ENCODE measurements around the gene PRR23E.

The PRR23E gene

DNA sequence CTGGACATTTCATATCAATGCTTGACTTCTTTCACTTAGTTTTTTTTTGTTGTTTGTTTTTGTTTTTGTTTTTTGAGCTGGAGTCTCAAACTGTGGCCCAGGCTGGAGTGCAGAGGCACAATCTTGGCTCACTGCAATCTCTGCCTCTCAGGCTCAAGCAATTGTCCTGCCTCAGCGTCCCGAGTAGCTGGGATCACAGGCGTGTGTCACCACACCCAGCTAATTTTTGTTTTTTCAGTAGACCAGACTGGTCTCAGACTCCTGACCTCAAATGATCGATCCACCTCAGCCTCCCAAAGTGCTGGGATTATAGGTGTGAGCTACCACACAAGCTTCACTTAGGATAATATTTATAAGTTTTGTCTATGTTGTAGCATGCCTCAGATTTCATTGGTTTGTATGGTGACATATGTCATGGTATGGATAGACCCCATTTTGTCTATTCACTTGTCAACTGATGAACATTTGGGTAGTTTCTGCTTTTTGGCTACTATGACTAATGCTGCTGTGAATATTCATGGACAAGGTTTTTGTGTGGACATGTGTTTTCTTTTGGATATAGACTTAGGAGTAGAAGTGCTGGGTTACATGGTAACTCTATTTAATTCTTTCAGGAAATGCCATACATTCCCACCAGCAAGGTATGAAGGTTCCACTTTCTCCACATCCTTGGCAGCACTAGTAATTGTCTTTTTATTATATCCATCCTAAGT lies 6.8 kb upstream of the PRR23E start:
- no peak for DNase-seq

DNA sequence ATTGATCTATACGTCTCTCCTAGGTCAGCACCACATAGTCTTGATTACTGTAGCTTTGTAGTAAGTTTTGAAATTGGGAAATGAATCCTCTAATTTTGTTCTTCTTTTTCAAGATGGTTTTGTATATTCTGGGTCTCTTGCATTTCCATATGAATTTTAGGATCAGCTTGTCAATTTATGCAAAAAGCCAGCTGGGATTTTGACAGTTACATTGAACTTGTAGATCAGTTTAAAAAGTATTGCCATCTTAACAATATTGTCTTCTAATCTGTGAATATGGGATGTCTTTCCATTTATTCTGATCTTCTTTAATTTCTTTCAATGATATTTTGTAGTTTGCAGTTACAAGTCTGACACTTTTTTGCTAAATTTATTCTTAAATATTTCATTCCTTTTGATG lies 5.6 kb upstream of the PRR23E start:
- no peak for DNase-seq

DNA sequence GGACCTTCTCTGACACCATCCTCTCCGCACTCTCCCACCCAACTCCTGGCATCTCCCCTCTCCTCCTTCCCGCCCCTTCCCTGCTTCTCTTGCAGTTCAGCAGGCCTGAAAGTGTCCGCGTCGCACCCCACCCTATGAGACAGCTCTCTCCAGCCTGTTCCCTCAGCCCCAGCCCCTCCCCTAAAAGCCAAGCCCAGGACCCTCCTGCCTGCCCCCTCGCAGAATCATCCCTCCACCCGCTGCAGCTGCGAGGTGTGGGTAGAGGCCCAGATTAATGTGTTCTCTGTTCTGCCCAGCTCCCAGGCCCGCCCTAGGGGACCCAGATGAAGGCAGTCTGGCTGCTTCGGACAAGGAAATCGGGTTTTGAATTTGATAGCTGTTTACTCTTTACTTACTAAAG lies 410 bp downstream of the PRR23E start:
- no peak for DNase-seq

DNA sequence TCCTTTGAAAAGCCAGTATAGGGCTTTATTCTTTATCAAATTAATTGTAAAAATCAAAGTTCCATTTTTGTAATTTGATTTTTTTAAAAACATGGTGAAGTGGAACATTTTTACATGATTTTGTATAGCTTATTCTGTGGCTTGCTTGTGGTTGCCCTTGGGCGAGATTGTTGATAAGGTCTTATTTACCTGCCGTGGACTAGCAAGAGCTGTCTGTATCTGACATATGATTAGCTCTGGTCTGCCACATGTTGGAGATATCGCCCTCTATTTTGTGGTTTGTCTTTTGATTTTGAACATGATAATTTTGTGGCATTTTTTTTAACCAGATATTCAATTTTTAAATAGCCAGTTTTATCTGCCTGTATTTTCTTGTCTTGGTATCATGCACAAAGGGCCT lies 844 bp downstream of the PRR23E start:
- no peak for DNase-seq

DNA sequence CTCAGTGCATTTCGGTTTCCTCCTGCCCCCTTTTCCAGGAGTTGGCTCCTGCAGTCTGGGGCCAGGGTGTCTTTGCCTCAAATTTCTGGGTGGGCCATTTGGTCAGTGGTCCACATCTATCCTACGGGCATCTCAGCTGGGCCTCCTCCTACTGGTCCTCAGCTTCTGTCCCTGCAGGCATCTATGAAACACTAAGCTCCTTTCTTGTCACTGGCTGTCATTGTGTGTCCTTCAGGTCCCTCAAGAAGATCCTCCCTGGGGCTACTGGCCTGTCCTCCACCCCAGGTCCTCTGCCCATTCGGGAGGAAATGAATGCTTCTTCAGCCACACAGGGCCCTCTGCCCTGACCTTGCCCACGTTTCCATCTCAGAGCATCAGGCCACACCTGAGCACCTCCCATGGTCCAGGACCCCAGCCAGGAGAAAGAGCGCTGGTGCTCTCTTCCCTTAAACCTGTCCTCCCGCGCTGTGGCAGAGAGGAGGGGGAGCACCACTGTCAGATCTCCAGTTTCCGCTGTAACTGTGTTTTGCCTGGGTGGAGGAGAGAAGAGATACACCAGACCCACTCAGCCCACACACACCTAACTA lies 1.8 kb downstream of the PRR23E start:
- DNase-seq: no peak

DNA sequence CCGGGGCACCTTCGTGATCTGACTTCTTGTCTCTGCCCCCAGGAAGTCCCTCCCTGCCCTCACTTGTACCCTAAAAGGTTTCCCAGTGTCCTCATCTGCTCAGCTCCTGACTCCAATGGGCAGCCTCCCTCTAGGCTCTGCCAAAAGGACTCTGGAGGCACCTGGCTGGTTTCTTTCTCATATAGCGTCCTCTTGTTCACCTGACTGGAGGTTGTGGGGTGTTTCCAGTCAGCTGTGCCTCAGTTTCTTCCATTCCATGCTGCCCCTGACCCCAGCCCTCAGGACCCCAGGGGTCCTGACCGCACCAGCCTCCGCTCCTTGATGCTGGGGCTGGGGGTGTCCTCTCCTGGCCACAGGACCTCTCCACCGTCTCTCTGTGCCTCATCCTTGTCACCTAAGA lies 2.5 kb downstream of the PRR23E start:
- DNase-seq: no peak

DNA sequence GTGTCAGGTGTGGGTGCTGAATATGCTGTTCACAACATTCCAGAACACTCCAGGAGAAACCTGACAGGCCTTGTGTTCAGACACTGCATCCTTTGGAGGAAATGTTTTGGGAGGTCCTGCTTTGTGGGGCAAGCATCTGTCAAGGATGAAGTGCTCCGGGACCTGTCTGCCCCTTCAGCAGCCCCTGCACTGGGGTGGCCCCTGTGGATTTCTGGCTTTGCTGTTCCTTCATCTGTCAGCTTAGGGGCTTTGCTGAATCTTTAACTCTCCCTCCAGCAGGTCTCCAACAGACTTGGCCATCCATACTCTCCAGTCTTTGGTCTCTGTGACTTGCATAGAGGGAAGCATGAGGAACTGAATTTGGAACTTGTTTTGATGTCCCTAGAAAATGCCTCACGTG lies 3.1 kb downstream of the PRR23E start:
- DNase-seq: no peak

DNA sequence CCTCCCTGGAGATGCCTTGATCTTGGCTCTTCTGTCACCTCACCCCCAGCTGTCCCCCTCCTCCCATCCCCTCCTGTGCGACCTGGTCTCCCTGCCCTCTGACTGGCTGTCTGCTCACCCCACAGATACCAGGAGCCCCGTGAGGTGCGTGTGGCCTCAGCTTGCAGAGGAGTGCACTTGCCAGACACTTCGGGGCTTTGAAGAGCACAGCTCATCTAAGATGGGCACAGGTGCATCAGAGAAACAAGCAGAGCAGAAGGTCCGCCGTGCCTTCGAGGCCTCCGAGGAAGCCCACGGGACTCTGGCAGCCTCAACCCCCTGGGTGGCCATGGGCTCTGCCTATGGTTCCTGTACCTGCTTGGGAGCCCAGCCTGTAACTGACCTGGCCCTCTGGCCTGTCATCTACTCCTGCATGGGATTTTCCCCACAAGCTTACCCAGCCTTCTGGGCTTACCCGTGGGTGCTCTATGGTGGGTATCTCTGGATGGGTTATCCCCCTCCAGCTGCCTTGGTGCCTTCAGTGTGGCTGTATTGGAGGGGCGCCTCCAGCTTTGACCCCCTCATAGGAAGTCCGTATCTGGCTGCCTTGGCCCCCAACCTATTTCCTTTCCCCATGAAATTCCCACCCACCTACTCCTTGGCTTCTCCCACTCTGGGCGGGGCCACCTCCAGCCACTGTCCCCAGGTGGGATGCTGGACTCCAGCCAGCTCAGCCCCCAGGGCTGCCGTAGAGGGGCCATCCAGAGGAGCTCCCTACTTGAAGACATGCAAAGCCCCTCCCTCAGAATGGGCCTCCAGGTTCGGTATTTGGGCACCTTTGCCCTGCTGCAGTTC lies 3.8 kb downstream of the PRR23E start:
- no peak for DNase-seq

DNA sequence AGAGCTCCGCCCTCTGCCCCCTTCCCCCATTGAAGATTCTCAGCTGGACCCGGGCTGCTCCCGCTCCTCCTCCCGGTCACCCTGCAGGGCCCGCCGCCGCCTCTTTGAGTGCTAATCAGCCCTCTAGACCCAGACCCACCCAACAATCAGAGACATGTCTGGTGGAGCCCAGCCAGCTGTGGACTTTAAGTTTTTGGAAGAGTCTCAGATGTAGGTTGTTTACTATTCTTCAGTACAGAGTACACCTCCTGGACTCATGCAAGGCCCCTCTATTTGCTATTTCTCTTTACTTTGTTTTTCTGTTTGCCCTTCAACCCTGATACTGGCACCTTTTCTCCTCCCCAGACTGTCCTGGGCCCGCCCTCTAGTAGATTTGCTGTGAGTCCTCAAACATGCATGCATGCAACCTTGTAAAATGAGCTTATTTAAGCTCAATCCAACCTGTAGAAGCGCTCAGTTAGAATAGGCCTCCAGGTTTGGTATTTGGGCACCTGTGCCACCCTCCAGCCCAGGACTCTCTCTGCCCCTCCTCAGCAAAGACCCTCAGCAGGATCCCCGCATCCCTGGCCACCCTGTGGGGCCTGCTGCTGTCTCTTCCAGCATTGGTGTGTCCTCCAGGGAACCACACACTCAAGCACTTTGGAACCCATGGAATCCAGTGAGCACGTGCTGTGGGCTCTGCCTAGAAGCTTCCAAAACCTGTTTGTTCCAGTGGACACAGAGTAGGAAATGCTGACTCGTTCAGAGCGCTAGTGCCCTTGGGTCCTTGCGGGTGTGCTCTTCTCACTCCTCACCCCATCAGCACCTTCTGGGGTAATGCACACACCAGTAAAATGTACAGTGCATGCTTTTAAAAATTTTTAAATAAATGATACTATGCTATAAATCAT lies 4.6 kb downstream of the PRR23E start:
- DNase-seq: no peak

DNA sequence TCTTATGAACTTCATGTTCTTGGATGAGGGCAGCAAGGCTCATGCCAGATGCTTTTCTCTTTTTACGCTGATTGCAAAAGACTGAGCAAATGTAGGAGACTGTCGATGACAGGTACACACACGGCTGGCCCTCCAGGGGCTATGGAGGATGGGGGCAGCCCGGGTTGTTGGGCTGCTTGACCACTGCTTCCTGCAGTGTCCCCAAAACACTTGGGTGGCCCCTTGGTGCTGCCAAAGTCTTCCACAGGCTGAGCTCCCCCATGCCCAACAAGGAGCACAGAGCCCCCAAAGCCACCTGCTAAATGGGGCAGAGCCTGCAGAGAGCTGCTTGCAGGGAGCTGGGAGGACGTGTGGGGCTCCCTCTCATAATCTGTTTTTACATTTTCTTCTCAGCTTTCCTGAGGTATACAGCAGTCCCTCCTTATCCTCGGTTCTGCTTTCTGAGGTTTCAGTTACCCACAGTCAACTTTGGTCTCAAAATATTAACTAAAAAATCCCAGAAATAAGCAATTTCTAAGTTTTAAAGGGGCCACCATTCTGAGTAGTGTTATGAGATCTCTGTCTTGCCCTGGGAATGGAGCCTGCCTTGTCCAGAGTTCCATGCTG lies 7.3 kb downstream of the PRR23E start:
- no peak for DNase-seq

DNA sequence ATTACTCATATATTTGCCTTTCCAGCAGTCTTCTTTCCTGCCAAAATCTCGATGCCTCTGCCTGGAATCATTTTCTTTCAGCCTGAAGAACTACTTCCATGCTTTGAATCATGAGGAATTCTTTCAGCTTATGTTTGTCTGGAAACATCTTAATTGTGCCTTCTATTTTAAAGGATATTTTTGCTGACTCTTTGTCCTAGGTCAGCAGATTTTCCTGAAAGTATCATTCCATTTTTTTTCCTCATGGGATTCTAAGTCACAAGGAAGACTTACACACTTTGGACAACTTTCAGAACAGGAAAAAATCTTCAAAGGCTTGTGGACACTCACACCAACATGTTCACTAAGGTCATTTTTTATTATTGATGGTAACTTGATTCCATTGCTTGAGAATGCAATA lies 10.1 kb downstream of the PRR23E start:
- DNase-seq: no peak

DNA sequence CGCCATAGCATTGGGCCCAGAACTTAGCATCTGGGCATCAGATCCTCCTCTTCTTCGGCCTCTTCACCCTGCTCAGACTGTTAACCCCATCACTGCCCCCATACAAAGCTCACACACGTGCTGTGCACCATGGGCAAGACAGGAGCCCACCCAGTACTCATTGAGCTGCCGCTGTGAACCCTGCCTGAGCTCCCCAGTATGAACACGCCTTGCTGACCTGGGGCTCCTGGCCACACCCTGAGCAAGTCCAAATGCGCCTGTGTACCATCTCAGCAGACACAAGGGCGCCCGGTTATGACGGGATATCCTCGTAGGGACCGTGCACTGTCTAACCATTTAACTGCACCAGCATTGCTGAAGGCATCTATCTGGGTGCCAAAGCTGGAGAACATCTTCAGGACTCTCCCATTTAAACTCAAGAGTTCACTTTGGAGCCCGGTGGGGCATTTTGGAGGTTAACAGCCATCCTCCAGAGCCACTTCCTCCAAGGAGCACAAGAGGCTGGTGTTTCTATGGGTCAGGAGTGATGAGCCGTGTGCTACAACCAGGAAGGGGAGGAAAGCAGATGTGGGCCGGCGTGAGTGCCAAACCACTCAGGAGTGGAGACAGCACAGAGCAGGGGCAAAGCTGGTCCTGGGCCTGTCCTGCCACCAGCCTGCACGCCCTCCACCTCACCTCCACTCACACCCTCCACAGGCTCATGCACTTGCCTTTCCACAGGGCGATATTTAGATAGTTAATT lies 12.1 kb downstream of the PRR23E start:
- DNase-seq: no peak

DNA sequence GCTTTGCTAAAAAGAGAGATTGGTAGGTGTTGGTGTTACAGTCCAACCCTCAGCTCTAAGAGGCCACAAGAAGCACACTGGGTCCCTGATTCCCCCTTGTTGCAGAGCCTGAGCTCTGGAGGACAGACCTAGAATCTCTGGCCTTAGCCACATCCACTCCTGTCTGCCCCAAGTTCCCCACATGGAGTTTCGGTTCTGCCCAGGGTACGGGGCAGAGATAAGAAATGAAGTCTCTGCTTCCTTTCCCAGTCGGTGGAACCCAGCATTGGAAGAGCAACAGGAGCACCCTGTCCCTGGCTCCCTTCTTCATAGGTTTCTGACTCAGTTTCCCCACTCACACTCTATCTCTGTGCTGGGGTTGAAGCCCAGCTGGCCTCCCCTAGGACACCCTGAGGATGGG lies 13.2 kb downstream of the PRR23E start:
- no peak for DNase-seq

DNA sequence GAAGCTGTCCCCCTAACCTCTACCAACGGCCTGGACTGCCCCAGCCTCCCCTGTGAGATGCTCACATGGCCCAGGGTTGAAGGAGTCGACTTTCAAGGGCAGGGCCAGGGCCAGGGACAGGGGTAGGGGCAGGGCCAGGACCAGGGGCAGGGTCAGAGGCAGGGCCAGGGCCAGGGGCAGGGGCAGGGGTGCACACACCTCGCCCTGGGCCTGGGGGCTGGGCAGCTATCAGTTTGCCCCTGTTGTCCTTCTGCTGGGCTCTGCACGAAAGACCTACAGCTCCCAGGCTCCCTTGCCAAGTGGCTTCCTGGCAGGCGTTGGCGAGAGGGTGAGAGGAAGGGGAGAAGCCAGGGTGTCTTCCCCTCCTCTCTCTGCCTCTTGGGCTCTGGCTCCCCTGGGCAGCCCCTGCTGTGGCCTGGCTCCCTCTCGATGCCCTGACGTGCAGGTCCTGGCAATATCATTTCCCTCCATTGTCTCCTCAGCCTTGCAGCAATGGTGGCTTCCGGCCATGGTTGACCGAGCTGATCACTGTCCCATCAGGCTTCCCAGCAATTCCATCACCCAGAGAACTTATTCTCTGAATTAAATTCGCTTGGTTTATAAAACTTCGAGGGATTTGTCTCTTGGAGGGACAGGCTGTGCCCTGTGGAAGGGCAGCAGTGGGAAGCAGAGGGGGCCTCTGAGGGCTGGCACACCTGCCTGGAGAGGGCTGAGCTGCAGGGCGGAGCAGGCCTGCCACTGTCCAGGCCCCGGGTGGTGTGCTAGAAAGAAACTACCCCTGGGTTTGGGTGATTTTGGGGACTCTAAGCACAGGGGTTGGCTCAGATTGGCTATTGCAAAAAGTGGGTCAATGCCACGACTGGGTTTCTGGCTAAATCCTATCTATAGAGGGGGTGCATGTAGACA lies 13.9 kb downstream of the PRR23E start:
- DNase-seq: no peak

DNA sequence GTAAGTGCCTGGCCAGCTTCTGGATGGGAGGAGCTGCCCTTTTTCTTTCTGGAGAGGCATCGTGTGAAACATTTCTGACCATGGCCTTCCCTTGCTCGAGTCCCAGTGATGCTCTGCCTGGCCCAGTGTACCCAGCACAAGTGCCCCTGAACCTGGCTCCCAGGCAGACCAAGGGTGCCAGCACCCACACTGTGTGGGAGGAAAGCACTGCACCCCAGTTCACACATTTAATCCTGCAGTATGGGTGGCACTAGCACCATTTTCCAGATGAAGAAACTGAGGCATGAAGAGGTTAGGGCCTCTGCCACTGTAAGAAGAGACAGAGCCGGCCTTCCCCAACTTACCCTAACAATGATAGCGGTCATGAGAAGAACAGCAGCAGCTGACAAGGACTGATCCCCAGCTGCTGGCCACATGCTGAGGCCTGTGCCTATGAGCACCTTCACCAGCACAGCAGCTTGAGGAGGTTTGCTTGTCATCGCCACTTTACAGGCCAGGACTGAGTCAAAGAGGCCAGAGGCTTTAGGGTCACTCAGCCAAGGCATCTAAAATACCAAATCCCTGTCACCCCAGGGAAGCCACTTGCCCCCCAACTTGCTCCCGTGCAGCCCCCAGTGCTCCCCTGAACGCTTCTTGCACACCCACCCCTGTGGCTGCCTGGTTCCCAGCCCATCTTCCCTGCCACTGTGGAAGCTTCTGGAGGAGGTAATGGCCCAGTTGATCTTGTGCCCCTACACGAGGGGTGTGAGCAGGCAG lies 15.0 kb downstream of the PRR23E start:
- no peak for DNase-seq

DNA sequence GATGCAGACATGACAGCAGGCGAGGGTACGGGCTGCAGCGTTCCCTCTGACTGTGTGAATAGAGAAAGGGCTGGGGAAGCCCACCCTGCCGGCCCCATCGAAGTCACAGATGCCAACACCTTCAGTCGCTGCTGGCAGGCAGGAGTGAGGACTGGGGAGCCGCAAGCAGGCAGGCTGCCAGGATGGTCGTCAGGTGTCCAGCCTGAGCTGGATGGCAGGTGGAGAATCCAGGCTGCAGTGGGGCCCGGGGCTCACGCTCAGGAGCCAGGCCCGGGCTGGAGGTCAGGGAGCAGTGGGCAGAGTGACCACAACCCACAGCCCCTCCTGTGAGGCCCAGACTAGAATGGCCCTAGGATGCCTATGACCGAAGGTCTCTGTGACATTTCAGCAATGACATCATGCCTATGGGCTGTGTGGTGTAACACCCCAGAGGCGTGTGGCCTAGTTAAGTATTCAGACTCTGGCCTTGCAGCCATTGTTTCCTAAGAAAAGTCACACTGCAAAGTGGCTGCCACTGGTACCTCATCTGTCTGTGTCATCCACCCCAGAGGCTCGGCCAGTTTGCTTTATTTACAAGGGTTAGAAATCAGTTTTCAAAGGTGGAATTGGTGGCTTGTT lies 15.7 kb downstream of the PRR23E start:
- no peak for DNase-seq

DNA sequence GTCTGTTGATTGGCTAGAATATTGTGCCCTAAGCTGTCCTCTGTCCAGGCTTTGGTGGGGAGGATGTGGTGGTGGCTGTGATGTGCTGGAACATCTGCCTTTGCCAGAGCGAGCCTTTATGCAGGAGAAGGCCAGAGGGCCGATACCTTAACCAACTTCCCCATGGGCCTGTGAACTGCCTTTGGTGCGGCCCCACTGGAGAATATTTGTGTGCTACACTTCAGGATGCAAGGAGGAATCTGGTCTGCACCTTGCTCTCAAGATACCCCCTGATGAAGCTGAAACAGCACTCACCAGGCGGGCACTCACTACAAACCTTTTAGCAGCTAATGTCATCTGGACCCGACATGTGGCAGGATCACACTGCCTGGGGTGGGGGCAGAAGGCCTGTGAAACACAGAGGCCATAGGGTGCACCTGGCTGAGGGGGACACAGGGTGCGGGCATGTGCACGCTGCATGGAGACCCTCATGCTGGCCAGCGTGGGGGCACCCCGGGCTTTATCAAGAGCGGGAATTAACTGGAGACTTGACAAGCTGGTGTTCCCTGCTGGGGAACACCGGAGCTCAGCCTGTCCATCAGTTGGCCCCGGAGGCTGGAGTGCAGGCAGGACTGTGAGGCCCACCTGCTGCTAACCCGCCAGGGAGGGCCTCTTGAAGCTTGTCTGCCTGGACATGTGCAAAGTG lies 16.4 kb downstream of the PRR23E start:
- no peak for DNase-seq

DNA sequence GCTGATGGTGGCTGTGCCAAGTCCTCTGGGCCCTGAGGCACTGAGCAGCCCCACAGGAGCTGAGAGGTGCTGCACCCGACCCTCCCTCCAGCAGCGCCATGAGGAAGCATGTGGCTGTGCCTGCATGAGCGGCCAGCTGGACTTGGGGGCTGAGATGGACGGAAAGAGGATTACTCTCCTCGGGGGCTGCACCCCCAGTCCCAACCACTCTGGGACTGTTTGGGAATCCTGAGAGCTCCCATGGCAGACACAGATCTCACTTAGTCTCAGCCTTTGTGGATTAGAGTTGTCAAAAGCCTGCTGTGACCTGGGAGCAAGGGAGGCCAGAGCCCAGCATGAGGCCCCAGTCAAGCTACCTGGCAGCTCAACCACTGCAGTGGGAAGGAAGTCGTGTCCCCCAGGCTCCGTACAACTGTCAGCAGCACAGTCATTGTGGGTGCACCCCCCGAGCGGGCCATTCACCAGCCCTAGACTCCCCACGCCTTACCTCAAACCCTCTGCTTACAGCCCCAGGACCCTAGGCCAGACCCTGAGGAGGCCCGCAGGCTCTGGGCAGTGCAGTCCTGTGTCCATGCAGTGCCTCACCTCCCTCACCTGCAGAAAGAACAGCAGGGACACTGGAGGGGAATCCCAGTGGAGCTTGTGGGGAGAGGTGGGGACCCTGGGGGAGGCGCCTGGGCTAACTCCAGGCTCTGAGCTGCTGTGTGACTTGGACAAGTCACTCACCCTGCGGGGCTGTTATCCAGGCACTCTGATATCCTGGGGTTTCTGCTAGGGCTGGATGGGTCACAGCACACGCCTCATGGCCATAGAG lies 17.1 kb downstream of the PRR23E start:
- DNase-seq: no peak
